GM18517 (cell line): ENCODE measurements around the gene HOXA11.

Experiments used
- ATAC-seq: cut with Tn5 transposase; IDR thresholded peaks from one replicate; pipeline ENCODE4 v1.9.1; 2021; ENCODE audit warnings: mild to moderate bottlenecking, moderate library complexity; ENCODE audit not compliant: unreplicated experiment

Gene HOXA11

GRCh38 chr7:27185013-27185853 lies at the start of gene HOXA11:
TSS of gene HOXA11 (minus strand) at chr7:27185232. CDS start at chr7:27185144, 88 bp downstream.
- no peak for ATAC-seq

GRCh38 chr7:27229448-27229847 lies 44.4 kb upstream of the HOXA11 start:
- ATAC-seq, result no peak

- ATAC-seq, result no peak
Measured at GRCh38 chr7:27224983-27225934, 40.2 kb upstream of the HOXA11 start.

- ATAC-seq, result no peak
Measured at GRCh38 chr7:27223941-27224575, 39.0 kb upstream of the HOXA11 start.

- no peak for ATAC-seq
Measured at GRCh38 chr7:27221201-27221797, 36.3 kb upstream of the HOXA11 start.

GRCh38 chr7:27220440-27220955 lies 35.5 kb upstream of the HOXA11 start:
- no peak for ATAC-seq

GRCh38 chr7:27219821-27220220 lies 34.8 kb upstream of the HOXA11 start:
- no peak for ATAC-seq

- no peak for ATAC-seq
Measured at GRCh38 chr7:27217951-27218350, 32.9 kb upstream of the HOXA11 start.

- no peak for ATAC-seq
Measured at GRCh38 chr7:27215356-27215755, 30.3 kb upstream of the HOXA11 start.

GRCh38 chr7:27214239-27214950 lies 29.4 kb upstream of the HOXA11 start:
- ATAC-seq, result no peak

GRCh38 chr7:27213433-27214238 lies 28.6 kb upstream of the HOXA11 start:
- no peak for ATAC-seq

GRCh38 chr7:27212497-27213432 lies 27.7 kb upstream of the HOXA11 start:
- no peak for ATAC-seq

GRCh38 chr7:27211764-27212204 lies 26.8 kb upstream of the HOXA11 start:
- no peak for ATAC-seq

- no peak for ATAC-seq
Measured at GRCh38 chr7:27211084-27211446, 26.0 kb upstream of the HOXA11 start.

GRCh38 chr7:27210441-27211083 lies 25.5 kb upstream of the HOXA11 start:
- ATAC-seq, result no peak

GRCh38 chr7:27209933-27210440 lies 25.0 kb upstream of the HOXA11 start:
- ATAC-seq, result no peak

- ATAC-seq, result no peak
Measured at GRCh38 chr7:27208998-27209397, 24.0 kb upstream of the HOXA11 start.
